Right renal pelvis (tissue), 4 donors: ENCODE data around the gene EIF4E2. TPM values are rescaled to one million over a fixed set of nuclear protein-coding genes. Genes with fewer than 3 reads are reported as not detected.
"Not testable (repeated sequence)": the region's sequence is repeated elsewhere in the genome, so short reads cannot be mapped to it uniquely, and the experiment has no call there.

Experiments
- DNase-seq, 4 donors: peaks; one replicate each; pipeline ENCODE4 v3.0.0-alpha.2; 2013; ENCODE audit warnings: low read depth in 4 of 4, low spot score in 3 of 4, missing footprints in 1 of 4
- polyA plus RNA-seq, 4 donors: library from polyadenylated mRNA; unstranded; fragments of 120-200 nt; gene quantifications; one replicate each; pipeline ENCODE4 v1.2.1, GENCODE V29; 2013; ENCODE audit not compliant: insufficient read length in 4 of 4

Gene EIF4E2
- polyA plus RNA-seq, 4 donors = 99.0 to 102 (median 101) TPM

DNA sequence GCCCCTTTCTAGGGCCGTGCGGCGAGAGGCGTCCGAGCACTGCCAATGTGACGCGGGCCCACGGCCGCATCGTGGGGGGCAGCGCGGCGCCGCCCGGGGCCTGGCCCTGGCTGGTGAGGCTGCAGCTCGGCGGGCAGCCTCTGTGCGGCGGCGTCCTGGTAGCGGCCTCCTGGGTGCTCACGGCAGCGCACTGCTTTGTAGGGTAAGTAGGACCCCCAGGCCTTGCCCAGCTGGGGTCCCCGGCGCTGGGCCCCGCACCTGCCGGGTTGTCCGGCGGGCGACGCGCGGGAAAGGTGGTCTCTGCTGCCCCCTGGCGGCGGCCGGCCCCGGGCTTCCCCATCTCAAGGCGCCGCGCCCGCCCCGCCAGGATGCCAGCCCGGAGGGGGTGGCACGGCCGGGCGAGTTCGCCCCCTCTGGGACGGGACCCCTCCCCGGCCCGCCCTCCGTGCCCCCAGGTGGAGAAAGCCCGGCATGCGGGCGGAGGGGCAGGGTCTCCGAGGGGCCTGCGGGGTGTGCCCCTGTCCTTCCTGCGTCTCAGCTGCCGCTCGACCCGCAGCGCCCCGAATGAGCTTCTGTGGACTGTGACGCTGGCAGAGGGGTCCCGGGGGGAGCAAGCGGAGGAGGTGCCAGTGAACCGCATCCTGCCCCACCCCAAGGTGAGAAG is 28.4 kb upstream of the EIF4E2 start:
- DNase-seq = no peak

DNA sequence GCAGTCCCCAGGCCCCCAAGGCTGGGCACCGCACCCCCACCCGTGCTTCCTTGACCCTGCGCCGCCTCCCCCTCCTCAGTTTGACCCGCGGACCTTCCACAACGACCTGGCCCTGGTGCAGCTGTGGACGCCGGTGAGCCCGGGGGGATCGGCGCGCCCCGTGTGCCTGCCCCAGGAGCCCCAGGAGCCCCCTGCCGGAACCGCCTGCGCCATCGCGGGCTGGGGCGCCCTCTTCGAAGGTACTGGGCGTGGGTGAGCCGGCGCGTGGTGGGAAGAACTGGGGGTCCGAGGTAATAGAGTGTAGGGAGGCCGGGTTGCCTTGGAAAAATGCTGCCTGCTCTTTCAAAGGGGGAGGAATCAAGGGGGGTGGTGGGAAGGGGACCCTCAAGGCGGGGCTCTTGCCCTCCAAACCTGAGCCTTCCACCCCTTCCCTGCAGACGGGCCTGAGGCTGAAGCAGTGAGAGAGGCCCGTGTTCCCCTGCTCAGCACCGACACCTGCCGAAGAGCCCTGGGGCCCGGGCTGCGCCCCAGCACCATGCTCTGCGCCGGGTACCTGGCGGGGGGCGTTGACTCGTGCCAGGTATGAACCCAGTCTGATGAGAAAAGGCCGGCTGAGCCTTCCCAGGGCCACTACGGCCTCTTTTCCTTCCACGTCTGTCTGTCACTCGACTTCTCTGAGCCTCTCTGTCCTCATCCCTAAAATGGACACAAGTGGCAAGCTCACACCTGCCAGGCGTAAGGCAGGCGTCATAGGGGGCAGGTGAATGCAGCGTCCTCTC is 27.7 kb upstream of the EIF4E2 start:
- DNase-seq = no peak

DNA sequence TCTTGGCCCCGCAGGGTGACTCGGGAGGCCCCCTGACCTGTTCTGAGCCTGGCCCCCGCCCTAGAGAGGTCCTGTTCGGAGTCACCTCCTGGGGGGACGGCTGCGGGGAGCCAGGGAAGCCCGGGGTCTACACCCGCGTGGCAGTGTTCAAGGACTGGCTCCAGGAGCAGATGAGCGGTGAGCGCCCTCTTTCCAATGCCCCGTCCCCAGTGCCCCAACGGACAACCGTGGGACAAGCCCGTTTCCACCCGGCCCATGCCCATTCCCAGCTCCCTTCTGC is 27.1 kb upstream of the EIF4E2 start:
- no peak for DNase-seq

DNA sequence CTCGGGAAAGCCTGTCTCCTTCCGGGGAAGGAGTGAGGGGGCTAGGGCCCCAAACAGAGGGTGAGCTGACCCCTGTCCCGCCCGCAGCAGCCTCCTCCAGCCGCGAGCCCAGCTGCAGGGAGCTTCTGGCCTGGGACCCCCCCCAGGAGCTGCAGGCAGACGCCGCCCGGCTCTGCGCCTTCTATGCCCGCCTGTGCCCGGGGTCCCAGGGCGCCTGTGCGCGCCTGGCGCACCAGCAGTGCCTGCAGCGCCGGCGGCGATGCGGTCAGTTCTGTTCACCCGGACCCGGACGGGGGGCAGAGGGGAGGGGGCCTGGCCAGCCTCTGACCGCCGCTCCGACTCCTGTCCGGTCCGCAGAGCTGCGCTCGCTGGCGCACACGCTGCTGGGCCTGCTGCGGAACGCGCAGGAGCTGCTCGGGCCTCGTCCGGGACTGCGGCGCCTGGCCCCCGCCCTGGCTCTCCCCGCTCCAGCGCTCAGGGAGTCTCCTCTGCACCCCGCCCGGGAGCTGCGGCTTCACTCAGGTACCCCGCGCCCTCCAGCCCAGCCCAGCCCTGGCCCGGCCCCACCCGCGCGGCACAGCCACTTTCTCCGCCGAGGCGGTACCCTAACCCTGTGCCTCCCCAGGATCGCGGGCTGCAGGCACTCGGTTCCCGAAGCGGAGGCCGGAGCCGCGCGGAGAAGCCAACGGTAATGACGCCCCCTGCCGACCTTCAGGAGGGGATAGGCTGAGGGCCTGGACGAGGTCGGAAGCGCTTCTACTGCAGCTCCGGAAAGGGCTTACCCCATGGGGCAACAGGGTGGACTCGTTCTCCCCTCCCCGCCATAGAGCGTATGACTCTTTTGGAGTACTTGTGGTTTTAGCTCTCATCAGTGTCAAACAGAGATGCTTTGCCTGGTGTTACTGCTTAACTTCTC is 26.5 kb upstream of the EIF4E2 start:
- no peak for DNase-seq

DNA sequence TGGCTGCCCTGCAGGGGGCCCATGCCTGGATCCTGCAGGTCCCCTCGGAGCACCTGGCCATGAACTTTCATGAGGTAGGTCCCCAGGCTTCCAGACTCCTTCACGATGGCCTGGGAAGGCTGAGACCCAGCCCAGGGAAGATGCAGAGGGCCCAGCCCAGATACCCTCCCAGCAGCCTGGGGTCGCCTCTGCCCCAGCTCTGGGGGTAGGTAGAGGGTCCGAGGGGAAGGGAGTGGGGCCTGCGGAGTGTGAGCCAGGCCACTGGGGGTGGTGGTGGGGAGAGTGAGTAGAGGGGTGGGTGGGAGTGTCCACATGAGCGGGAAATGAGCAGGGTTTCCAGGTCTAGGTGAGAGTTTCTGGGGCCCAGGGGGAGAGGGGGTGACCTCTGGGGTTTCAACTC is 25.7 kb upstream of the EIF4E2 start:
- no peak for DNase-seq

DNA sequence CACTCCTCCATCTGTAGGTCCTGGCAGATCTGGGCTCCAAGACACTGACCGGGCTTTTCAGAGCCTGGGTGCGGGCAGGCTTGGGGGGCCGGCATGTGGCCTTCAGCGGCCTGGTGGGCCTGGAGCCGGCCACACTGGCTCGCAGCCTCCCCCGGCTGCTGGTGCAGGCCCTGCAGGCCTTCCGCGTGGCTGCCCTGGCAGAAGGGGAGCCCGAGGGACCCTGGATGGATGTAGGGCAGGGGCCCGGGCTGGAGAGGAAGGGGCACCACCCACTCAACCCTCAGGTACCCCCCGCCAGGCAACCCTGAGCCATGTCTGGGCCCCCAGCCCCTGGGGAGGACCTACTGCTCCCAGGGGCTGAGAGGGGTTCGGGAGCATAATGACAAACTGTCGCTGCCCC is 25.3 kb upstream of the EIF4E2 start:
- DNase-seq = no peak

DNA sequence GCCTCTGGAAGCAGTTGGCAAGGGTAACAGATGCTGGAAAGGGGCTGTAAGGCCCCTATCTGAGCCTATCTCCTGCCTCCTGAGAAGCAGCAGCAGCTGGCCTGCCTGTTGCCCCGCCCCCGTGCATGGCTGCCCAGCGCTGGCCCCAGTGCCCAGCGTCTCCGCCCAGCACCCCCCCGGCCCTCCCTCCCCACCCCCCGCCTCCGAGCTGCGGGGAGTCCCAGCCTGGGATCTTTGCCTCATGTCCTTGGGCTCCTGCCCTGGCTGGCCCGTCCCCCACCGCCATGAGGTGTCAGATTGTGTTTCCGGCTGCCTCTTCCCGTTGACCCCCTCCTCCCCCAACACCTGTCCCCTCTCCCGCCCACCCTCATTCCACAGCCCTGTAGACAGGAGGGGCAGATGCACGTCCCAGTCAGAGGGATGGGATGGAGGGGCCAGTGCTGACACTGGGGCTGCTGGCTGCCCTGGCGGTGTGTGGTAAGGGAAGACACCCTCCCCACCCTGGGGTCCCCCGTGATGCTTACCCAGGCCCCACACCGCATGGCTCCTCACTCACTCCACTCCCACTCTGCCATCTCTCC is 24.6 kb upstream of the EIF4E2 start, which contains the start of gene CHRND:
Gene CHRND, plus strand, starts transcription at position 370 of the 581 bp plus-strand sequence. Its CDS starts 56 bp downstream, at position 426.
- no peak for DNase-seq

DNA sequence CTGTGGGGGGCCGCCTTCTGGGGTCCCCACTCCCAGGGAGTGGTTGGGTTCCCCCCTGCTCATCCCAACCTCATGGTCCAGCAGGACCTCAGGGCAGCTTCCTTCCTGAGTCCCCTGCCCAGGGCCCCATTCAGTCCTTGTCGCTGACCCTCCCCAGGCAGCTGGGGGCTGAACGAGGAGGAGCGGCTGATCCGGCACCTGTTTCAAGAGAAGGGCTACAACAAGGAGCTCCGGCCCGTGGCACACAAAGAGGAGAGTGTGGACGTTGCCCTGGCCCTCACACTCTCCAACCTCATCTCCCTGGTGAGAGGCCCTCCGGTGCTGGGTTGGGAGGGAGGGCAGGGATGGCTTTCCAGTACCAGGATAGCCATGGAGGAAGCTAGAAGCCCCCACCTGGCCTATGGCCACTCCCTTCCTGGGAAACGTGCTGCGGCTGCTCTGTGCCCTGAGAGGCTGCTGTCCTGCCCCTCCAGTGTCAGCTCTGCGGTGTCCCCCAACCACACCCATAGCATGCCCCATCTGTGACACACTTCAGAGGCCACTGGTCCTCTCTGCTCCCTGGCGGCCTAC is 24.0 kb upstream of the EIF4E2 start:
- DNase-seq = no peak

DNA sequence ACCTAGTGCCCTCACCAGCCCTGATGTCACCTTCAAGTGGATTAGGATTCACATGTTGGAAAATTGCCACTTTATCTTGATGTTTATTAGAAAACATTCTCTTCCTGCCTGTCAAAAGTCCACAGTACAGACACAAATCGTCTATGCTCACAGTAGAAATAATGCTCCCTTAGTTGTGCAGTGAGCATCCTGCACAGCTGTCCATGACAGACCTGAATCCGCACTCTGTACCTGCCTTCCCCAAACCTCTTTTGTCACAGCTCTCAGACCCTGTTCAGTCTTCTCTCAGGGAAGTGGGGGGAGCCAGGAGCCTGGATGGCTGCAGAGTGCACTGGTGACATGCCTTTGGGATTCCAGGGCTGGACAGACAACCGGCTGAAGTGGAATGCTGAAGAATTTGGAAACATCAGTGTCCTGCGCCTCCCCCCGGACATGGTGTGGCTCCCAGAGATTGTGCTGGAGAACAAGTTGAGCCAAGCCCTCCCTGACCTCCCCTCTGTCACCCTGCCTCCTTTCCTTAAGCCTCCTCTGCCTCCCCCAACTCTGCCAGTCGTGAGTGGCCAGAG is 22.5 kb upstream of the EIF4E2 start:
- no peak for DNase-seq

DNA sequence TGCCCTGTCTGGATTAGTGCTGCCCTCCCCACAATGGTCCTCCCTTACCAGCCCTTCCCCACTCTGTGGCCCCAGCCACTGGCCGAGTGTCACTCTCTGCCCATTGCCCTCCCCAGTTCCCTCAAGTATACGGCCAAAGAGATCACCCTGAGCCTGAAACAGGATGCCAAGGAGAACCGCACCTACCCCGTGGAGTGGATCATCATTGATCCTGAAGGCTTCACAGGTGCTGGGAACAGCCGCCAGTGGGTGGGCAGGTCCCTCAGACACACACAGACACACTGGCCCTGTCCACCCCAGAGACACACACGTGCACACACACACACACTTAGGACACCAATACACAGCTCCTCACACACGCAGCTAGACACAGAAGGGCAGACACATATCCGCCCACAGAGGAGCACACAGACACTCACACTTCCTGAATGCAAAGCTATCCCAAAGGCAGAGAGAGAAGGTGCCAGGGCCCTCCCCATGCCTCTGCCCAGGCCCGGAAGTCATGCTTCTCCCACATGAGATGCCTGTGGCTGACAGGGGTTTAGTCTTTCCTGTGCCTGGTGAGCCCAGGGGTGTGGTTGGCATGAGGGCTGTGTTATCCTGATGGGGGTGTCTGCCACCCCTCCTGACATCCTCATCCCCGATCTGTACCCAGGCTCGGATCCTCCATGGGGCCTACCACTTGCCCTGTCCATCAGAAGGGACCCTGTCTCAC is 21.6 kb upstream of the EIF4E2 start:
- no peak for DNase-seq

DNA sequence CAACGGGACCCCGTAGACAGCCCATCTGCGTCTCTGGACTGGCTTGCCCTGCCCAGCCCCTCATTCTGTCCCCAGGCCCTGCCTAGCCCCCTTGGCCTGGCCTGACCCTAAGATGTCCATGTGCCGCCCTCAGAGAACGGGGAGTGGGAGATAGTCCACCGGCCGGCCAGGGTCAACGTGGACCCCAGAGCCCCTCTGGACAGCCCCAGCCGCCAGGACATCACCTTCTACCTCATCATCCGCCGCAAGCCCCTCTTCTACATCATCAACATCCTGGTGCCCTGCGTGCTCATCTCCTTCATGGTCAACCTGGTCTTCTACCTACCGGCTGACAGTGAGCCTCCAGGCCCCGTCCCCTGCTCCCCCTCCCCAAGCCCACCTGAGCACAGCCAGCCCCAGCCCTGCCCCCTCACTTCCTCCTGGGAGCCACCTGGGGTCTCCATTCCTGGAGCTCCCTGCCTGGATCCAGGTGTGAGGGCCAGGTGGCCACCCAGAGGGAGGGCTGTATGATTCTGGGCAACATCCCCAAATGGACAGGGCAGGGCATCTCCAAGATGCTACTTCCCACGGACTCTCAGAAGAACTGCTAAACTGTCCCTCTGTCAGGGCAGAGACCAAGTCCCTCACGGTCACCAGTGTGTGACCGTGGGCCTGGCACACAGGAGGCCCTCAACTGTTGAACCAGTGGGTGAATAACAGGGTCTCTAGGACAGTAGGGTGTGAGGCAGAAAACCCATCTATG is 20.5 kb upstream of the EIF4E2 start:
- DNase-seq = no peak

DNA sequence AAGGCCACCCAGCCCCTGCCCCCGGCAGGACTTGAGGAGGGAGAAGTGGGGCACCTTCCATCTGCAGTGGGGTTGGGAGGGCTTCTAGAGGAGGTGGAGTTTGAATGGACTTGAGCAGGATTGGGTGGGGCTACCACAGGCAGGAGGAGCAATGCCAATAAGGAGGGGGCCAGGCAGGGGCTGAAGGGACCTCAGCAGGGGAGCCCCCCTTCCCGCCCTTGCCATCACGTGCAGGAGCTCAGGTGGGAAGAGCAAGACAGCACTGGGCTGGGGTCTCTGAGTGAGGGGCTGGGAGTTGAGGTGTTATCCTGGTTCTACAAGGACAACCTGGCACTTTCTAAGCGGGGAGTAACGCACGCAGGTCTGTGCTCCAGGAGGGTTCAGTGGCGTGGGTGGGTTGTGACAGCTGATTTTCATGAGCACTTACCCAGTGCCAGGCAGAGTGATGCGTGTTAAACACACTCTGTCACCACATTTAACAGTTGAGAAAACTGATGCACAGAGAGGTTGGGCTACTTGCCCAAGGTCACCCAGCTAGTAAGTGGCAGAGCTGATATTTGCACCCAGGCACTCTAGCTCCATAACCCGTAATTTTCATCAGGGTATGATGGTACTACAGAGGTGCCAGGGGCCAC is 19.7 kb upstream of the EIF4E2 start:
- no peak for DNase-seq

DNA sequence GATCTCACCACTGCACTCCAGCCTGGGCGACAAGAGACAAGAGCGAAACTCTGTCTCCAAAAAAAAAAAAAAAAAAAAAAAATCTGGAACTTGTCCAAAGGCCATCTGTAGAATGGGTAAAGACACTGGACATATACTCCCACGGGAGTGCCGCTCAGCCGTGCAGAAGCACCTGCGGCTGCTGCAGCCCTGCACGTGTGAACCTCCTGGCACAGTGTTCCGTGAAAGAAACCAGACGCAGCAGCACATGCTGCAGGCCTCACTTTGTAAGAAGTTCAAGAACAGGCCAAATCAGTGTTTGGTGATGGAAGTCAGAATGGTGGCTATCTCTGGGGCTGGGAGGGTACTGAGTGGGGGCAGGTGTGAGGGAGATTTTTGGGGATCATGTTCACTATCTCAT is 18.1 kb upstream of the EIF4E2 start:
- no peak for DNase-seq

DNA sequence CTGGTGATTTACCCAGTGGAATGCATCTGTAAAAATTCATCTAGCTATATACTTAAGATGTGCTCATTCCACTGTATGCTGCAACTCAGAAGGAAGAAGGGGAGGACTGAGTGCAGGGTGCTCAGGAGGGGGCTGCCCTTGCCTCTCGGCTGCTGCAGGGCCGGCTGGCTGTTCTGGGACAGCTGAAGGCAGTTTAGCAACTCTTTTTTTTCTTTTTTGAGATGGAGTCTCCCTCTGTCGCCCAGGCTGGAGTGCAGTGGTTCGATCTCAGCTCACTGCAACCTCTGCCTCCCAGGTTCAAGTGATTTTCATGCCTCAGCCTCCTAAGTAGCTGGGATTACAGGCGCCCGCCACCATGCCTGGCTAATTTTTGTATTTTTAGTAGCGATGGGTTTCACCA is 17.7 kb upstream of the EIF4E2 start:
- DNase-seq = not testable (repeated sequence)

DNA sequence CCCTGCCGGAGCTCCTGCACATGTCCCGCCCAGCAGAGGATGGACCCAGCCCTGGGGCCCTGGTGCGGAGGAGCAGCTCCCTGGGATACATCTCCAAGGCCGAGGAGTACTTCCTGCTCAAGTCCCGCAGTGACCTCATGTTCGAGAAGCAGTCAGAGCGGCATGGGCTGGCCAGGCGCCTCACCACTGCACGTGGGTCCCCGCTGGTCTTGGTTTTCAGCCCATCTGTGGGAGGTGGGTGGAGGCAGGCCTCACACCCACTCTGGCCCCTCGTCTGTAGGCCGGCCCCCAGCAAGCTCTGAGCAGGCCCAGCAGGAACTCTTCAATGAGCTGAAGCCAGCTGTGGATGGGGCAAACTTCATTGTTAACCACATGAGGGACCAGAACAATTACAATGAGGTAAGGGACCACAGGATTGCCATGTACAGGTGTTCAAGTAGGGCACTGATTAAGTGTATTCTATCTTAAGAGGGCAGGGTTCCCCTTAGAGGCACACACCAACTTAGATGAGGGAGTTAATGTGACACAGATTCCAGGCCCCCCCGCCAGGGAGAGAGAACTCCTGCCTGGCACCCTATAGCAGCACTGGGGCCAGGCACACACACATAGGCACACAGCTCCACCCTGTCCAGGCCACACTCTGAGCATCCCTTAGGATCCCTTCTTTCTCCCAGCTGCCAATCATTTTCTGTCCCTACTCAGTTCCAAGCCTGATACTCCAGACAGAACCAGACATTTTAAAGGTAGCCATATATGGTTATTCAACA is 16.4 kb upstream of the EIF4E2 start:
- DNase-seq = no peak

DNA sequence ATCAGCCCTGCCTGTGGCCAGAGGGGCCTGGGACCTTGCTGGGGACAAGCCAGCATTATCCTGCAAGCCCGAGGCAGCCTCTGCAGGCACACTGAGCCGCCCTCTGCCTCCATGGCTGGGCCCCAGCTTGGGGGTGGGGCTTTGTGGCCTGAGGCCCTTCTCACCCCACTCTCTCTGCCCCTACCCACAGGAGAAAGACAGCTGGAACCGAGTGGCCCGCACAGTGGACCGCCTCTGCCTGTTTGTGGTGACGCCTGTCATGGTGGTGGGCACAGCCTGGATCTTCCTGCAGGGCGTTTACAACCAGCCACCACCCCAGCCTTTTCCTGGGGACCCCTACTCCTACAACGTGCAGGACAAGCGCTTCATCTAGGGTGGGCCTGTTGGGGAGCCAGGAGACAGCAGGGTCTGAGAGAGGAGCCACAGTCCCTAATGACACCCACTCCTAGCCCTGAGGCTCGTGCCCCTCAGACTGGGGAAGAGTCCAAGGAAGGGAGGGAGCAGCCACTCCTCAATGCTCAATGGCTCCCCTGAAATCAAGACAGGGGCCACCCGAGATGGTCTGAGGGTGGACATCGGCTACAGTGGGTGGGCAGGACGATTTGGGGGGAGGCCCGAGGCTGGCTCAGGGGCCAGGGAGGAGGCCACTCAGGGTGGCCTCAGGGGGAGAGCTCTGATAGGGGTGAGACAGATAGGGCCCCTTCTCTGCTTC is 15.4 kb upstream of the EIF4E2 start:
- no peak for DNase-seq
